Dermis microvascular lymphatic vessel endothelial cell (primary cell): ENCODE results near the gene ZCCHC2. TPM values are rescaled to one million over a fixed set of nuclear protein-coding genes. Genes with fewer than 3 reads are reported as not detected.

Source experiments
- DNase-seq, 2 donors: peaks; one replicate each; pipeline versions ENCODE4 v3.0.0 to v3.0.0-alpha.2; 2010; ENCODE audit warnings: low read depth in 2 of 2
- total RNA-seq: library from RNA; depleted of rRNA; stranded (reverse); fragments of >200 nt; gene quantifications from 2 replicates; pipeline ENCODE4 v1.2.1, GENCODE V29; 2014

ZCCHC2 gene
- total RNA-seq, 1 donor from 2014 or later: 15.3 TPM

- no peak for DNase-seq
These were observed 12.0 kb upstream of the ZCCHC2 start for GRCh38 chr18:62510789-62511188.

DNA sequence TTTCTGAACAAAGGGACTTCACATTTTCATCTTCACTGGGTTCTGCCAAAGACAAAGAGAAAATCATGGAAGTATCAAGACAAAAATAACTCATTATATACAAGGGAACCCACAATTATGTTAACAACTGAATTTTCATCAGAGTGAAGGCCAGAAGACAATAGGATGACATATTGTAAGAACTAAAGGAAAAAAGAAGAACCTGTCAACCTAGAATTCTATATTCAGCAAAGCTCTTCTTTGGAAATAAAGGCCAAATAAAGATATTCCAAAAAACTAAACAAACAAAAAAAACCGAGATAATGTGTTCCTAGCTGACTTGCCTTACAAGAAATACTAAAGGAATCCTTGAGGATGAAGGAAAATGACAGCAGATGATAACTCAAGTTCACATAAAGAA, 10.3 kb upstream of the ZCCHC2 start:
- DNase-seq: no peak

- no peak for DNase-seq
These were observed 9.8 kb upstream of the ZCCHC2 start for GRCh38 chr18:62512996-62513395.

- DNase-seq: no peak
These were observed 8.3 kb upstream of the ZCCHC2 start for GRCh38 chr18:62514570-62514969.

DNA sequence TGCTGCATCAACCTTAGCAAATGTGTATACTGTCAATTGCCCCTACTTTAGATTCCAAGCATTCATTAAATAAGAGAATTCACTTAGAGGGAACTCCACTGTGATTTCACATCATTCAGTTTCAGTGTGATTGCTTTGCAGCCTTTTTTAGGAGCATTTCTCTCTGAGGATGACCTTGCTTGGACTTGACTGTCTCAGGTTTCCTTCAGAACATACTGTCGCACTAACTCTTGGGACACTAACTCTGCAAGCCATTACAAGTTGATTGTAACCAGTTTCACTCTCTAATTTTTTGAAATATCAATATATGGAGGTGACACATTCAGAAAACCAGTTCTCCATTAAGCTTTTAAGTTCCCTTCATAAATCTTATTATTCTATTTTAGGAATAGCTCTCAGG, 6.6 kb upstream of the ZCCHC2 start:
- DNase-seq: no peak

- no peak for DNase-seq
These were observed 4.1 kb upstream of the ZCCHC2 start for GRCh38 chr18:62518460-62519375.

DNA sequence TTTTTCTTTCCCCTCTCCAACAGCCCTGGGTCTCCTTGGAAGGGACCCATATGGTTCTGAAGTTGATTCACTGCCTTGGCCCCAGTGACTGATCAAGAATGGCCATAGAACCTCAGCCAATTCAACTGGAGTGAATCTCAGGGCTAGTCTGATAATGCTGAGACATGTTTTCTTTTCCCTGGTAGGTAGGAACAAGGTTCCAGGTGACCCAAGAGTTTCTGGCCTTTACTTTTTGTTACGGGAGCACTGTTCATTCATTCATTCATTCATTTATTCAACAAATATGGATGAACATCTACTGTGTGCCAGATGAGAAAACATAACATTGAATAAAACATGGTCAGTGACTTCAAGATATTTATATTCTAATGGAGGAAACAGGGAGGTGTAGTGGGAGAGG, 3.1 kb upstream of the ZCCHC2 start:
- DNase-seq: no peak

DNA sequence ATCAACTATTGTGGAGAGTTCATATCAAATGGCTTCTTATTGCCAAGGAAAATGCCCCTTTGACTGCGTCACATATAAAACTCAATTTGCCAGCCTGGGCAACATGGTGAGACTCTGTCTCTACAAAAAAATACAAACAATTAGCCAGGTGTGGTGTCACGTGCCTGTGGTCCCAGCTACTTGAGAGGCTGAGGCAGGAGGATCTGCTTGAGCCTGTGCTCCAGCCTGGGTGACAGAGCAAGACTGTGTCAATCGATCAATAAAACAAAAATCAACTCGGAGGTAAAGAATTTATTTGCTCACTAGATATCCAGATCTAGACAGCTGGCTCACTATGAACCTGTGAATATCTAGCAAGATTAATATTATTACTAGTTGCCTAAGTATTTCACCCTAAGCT, 1.7 kb upstream of the ZCCHC2 start:
- no peak for DNase-seq

GRCh38 chr18:62521593-62521992, 1.2 kb upstream of the ZCCHC2 start:
- DNase-seq: no peak

DNA sequence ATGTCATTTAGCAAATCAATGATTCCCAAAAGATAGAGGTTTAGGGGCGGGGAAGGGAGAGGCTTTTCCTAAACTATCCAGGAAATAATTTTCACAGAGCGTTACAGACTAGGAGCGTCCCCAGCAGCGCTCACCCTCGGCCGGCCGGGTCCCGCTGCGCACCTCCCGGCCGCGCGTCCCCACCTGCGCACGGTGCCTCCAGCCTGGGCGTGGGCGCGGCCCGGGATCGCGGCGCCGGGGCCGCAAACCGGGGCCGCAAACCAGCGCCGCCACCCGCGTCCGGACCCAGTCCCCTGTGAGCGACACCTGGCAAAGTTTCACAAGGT, 684 bp upstream of the ZCCHC2 start:
- DNase-seq: no peak

GRCh38 chr18:62523255-62523588, 397 bp downstream of the ZCCHC2 start:
- no peak for DNase-seq

DNA sequence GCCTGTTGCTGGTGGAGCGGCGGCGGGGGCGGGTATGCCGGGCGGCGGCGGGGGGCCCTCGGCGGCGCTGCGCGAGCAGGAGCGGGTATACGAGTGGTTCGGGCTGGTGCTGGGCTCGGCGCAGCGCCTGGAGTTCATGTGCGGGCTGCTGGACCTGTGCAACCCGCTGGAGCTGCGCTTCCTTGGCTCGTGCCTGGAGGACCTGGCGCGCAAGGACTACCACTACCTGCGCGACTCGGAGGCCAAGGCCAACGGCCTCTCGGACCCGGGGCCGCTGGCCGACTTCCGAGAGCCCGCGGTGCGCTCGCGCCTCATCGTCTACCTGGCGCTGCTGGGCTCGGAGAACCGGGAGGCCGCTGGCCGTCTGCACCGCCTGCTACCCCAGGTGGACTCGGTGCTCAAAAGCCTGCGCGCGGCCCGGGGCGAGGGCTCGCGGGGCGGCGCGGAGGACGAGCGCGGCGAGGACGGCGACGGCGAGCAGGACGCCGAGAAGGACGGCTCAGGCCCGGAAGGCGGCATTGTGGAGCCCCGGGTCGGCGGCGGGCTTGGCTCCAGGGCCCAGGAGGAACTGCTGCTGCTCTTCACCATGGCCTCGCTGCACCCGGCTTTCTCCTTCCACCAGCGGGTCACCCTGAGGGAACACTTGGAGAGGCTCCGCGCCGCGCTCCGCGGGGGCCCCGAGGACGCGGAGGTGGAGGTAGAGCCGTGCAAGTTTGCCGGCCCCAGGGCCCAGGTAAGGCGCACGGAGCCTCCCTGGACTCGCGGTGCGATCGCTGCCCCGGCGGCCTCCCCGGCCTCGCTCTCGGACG, 1.0 kb downstream of the ZCCHC2 start:
- peak in 1 of 2 donors; percentile 66 for DNase-seq

- peak in 1 of 2 donors; percentile 61 for DNase-seq
These were observed 1.8 kb downstream of the ZCCHC2 start for GRCh38 chr18:62524440-62525200.

GRCh38 chr18:62525608-62526007, 2.8 kb downstream of the ZCCHC2 start:
- DNase-seq: no peak

GRCh38 chr18:62526098-62527025, 3.5 kb downstream of the ZCCHC2 start:
- peak; percentile 70 to 85 for DNase-seq

DNA sequence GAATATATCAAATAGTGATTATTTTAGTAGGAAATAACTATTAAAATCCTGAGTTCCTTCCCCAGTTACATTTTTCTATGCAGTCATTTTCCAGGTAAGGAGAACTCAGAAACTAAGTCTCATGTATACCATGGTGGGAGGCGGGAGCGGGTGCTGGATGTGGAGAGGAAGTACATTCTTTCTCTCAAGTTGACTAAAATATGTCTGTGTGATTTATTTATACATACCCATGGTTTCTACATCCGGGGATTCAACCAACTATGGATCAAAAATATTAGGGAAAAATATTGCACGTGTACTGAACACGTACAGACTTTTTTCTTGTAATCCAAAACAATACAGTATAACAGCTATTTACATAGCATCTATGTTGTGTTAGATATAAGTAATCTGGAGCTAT, 6.8 kb downstream of the ZCCHC2 start:
- DNase-seq: peak in 1 of 2 donors; percentile 19

- peak; percentile 22 to 46 for DNase-seq
These were observed 8.3 kb downstream of the ZCCHC2 start for GRCh38 chr18:62531078-62531477.

DNA sequence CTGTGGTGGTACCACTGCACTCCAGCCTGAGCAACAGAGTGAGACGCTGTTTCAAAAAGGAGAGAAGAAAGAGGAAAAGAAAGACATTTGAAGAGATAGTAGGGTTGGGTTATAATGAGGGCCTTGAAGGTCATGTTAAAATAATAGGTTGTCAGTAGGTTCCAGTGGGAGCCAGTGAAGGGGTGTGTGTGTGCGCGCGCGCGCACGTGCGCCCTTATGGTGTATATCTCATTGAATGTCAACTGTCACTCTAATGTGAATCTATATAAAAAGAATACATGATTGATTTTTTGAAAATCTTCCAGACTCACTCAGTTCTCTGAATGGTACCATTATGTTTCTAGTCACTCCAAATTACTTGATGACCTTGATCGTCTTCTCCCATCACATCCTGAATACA, 9.1 kb downstream of the ZCCHC2 start:
- DNase-seq: no peak

DNA sequence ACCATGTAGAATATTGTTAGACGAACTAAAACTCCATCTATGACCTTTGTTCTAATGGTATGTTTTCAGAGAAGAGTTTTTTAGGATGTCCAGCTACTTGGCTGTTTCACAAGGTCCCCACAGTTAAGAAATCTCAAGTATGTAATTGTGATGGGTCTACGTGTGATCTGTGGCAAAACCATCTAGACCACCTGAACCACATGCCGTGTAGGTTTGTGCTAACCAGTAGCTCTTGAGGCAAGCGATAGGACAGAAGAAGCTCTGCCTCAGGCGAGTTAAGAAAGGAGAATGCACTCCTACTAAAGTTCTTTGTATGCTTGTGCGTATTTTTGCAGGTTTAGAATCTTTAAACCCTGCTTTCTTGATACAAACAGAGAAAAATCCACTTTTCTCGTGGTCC, 13.2 kb downstream of the ZCCHC2 start:
- DNase-seq: no peak

- DNase-seq: no peak
These were observed 14.4 kb downstream of the ZCCHC2 start for GRCh38 chr18:62537042-62537894.
